ENCODE measurements around the gene KIAA2012.
"Not testable (repeated sequence)": the region's sequence is repeated elsewhere in the genome, so short reads cannot be mapped to it uniquely, and the experiment has no call there.

The KIAA2012 gene

DNA sequence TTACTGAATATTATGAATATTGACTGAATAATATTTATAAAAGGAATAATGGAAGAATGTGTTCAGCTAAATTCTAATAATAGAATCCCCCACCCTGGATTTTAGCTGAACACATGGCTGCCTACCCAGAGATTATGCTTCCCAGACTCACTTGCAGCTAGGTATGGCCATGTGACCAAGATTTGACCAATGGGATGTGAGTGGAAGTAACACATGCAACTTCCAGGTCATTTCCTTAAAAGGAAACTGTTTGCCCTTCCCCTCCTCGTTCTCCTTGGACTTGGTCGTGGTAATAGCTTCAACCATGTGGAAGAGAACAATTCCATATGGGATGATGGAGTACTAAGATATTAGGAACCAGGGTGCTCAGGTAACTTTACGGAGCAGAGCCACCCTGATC, 47.8 kb downstream of the KIAA2012 start:
- DNase-seq = no peak

DNA sequence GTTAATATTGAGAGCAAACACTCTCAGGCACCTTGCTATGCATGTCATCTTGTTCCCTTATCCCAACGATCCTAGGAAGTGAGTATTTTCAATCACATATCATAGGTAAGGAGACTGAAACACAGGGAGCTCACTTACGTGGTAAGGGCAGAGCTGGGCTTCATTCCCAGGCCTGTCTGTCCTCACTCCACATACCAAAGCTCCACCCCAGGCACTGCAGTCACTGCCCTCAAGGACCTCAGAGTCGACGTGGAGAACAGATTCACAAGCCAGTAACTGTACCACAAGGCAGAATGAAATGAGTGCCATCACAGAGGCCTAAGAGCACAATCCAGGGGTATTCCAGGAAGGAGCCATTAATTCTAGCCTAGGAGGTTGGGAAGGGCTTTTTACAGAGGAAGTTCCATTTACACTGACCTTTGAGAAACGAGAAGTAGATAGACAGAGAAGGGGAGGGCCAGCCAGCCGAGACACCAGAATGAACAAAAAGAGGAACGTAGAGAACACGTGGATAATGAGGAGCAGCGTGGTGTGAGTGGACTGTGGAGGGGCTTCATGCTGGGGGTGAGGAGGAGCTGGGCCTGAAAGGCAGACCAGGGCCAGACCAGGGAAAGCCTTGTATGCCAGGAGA, 48.6 kb downstream of the KIAA2012 start:
- no peak for DNase-seq

DNA sequence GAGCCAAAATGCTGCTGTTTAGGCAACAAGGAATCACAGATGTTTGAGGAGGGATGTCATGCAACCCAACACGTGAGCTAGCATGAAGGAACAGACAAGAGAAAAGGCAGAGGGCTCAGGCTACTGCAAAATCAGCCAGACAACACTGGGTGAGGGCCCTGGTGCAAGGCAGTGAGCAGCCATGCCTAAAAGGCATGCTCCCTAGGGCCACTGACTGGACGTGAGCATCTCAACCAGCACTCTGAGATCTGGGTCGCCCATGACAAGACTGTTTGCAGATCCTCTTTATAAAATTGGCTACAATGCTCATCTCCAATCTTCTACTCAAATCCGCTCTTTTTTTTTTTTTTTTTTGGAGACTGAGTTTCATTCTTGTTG, 49.1 kb downstream of the KIAA2012 start:
- DNase-seq = no peak

DNA sequence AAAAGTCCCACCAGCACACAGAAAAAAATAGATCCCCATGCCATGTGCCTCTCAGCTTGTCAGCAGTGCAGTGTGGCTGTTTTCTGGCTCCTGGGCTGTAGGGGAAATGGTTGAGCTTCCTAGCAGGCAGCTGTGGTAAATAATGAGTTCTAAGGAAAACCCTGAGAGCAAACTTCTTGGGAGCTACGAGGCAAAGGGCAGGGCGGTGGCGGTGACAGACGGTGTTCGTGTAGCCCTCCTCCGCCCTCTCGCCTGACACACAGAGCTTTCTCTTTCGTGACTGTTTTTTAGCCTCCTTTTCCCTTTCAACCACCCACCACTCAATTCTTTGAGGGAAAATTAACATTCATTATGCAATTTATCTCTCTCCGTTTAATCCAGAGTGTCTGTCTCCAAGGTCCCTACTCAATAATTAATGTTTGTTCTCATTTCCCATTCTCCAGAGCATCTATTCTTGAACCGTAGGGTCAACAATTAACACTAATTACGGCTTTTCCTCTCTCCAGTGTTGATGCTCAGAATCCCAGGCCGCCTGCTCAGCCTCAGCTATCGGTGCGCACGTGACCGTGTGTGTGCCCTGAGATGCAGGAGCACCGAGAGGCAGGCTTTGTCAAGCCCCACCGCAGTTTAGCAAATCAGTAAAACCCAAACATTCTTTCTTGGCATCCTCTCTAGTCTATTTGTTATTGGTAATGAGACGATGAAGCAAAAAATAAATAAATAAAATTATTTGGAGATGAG, 50.1 kb downstream of the KIAA2012 start:
- DNase-seq = no peak

DNA sequence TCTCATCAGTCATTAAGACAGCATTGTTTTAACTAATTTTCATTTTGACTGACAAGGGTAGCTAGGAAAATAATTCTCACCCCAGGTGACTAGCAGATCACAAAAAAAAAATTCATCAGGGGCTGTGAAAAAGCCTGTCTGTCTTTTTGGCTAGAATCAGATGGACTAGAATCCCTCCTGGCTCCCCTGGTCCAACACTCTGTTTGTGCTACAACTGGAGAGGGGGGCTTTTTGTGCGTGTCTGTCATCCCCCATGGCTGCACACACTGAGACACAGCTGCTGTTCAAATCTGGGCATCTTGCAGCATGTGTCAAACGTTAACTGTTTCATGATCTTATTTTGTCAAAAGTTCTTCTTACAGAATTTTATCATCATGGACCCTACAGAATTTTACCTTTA, 51.2 kb downstream of the KIAA2012 start:
- DNase-seq = no peak

DNA sequence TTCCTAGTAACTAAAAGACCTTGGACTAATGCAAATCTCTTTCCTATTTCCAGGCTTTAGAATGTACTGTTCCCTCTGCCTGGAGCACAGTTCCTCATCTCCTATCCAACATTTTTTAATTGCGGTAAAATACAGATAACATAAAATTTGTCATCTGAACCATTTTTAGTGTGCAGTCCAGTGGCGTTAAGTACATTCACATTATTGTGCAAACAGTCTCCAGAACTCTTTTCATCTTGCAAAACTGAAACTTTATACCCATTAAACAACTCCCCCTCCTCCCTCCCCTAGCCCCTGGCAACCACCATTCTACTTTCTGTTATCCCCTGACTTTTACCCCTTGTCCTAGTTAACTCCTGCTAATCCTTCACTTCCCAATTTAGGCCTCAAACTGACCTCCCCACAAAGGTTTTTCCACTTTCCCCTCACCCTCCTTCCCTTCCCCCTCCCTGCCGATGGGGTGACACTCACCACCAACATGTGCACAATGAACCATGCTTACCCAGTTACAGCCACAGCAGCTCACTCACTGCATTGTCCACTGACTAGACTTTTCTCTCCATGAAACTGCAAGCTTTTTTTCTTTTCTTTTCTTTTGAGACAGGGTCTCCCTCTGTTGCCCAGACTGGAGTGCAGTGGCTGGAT, 54.8 kb downstream of the KIAA2012 start:
- no peak for DNase-seq

DNA sequence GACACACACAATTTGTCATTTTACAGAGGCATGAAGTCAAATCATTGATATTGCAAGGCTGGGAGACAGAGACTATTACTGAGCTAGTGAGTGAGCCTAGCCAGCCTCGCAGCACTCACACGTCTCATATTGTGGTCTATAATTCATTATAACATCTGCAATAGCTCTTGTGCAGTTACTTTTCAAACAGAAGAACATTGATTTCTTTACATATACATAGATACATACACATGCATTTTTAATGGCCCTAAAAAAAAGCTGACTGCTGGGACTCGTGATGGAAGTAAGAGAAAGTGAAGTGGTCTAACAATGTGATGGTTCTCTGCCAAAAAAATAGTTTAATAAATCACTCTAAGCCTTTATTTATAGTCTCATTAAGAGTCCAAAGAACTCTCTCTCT, 56.8 kb downstream of the KIAA2012 start:
- DNase-seq = no peak

DNA sequence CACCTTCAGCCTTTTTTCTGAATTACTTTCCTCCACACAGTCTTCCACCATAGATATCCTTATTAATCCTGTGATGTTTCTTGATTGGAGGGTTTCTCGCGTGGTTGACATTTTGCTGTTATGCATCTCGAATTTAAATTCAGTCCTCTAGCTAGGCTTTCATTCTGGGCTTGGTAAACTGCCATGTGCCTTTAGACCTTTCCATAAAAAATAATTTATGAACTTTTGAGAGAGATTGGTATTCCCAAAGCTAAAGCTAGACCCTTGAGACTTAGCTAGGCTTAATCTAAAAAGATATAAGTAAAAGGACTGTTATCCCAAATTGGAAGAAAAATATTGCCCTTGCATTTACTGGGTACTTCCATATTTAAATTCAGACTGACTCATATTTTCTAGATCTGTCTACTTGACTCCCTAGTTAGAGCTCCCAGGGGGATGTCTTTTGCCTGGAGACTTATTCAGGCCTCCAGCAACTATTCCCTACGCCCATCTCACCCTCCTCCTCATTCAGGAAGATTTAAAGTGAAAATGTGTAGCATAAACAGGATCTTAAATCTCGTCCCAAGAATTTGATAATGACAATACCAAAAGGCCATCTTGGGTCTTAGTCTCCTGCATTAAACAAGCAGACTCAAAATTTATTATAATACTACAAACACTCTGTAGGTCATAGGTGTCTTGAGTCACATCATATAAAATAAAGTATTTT, 60.3 kb downstream of the KIAA2012 start:
- DNase-seq = no peak

DNA sequence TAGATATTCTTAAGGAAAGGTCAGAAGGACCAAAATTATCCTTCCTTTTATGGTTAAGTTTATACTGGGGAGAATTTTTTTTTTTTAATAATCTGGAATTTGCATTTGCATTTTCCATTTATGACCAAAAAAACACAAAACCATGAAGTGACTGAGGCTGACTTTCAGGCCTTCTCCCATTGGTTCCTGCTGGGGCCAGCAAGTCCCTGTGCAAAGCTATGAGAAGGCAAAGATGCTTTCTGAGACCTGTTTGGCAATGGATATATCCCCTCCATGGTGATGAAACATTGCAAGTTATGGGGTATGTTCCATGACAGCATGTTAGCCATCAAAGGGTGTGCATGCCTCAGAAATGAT, 60.8 kb downstream of the KIAA2012 start:
- DNase-seq = no peak

DNA sequence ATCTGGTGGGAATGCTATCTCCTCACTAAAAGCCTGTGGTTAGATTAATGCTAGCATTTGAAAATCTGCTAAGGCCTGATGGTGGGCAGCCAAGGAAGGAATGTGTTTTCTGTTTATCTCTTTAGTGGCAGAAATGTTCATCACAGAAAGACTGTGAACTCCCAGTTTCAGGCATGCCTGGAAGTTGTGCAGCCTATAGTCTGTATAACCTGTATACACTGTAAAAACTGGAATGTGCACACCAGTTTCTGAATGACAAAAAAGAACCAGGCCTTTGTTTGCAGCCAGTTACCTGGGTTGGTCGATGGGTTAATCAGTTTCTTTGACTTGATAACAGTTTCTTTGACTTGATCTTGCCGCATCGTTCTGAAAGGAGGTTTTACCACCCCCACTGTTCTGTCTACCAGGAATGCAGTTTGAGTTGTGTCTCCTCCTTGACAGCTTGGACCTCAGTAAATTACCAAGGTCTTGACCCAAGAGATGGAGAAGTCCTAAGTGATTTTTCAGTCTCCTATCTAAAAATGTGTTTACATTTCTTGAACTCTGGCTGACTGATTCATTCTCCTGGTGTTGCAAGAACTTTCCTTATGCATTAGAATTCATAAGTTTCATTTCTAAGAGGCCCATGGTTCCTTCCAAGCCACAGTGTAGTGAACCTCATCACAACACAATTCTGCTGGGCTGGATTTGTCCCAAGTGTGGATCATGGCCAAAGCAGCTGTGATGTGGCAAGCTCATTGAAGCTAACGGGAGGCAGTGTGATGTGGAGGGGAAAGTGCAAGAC, 62.2 kb downstream of the KIAA2012 start:
- DNase-seq = no peak

DNA sequence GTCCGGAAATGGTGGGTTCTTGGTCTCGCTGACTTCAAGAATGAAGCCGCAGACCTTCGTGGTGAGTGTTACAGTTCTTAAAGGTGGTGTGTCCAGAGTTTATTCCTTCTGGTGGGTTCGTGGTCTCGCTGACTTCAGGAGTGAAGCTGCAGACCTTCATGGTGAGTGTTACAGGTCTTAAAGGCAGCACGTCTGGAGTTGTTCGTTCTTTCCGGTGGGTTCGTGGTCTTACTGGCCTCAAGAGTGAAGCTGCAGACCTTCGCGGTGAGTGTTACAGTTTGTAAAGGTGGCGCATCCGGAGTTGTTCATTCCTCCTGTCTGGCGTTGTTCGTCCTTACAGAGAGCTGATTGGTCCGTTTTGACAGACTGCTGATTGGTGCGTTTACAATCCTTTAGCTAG, 63.0 kb downstream of the KIAA2012 start:
- not testable (repeated sequence) for DNase-seq

DNA sequence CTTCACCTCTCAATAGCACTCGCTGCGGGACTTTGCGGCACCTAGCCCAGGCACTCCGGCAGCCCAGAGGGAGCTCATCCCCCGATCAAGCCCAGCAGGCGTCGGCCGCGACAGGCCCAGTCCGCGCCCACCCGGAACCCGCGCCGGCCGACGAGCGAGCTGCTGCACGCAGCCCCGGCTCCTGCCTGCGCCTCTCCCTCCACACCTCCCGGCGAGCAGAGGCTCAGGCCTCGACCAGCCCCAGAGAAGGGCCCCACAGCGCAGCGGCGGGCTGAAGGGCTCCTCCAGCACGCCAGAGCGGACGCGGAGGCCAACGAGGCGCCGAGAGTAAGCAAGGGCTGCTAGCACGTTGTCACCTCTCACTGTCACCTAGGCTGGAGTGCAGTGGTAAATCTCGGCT, 63.5 kb downstream of the KIAA2012 start:
- no peak for DNase-seq

DNA sequence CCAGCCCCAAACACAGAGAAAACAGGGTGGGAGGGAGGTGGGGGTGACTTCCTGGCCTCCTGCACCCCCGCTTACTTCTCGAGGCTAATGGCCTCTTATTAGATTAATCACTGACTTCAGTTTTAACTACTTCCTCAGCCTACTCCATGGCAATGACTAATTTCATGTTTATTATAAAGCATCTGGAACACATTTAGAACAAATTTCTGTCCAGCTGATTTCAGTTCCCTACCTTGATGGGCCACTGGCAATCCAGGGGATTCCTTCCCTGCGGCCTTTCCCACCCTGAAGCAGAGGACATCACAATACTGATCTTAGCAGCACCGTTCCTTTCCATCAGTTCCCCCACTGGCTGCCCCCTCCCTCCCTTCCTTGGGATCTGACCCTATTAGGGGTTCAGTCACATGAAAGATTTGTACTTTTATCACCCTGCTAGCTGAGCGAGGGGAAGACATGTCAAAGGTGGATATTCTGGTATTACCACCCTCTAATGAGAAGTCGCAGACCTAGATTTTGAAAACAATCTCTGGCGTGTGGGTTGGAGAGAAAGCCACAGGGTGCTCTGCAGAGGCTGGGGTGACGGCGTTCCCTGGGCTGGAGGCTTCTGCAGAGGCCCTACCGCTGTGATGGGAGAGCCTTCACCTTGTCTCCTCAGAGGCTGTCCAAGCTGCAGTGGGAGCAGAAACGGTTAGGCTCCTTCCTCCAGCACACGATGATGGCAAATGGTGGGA, 67.6 kb downstream of the KIAA2012 start:
- DNase-seq = no peak

DNA sequence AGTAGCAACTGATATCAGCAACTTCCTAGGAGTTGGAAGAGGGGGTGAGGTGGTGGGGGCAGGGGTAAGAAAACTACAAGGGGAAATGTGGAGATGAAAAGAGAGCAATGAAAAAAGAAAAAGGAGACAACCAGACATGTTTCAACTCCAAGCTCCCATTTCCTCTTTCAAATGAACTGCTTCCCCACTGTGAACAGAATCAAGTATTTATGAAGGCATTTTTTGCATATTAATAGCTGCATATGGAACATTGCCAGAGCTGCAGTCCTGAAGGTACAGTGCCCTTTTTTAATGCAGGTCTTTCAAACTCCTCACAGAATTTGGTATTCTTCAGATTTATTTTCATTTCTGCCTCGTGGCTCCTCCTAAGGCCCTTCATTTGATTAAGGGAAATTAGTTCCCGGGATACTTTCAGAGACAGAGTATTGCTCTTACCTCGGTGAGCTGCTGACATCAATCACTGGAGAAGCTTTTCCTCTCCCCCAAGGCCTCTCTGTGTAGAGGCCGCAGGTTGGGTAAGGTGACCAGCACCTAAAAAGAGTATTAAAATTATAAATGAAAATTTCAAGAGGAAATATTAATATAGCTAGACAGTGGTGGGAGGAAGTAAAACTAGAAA, 68.4 kb downstream of the KIAA2012 start:
- DNase-seq = no peak

DNA sequence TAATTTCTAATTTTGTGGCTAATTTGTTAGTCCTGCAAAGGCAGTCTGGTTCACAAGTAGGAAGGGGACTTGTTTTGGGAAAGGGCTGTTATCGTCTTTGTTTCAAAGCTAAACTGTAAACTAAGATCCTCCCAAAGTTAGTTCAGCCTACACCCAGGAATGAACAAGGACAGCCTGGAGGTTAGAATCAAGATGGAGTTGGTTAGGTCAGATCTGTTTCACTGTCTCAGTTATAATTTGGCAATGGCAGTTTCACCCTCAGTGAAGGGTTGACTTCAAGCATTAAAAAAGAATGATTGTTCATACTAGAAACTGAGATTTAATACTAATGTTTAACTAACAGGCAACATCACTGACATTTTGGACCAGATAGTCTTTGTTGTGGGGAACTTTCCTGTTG, 69.5 kb downstream of the KIAA2012 start:
- no peak for DNase-seq

DNA sequence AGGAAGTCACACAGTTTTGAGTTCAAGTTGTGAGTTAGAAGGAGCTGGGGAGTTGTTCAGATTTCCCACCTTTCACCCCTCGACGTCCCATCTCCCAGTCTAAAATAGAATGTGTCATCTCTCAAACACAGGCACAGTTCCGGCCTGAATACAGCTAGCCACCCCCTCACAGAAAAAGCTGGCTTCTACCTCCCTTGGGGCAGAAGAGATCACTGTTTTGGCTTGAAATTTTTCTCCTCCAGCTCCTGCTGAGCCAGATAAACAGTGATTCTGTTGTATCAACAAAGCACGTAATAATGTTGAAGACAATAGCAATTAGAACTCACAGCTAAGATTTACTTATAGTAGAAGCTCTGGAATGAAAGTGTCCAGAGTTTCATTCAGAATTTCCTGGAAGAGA, 74.7 kb downstream of the KIAA2012 start:
- no peak for DNase-seq

DNA sequence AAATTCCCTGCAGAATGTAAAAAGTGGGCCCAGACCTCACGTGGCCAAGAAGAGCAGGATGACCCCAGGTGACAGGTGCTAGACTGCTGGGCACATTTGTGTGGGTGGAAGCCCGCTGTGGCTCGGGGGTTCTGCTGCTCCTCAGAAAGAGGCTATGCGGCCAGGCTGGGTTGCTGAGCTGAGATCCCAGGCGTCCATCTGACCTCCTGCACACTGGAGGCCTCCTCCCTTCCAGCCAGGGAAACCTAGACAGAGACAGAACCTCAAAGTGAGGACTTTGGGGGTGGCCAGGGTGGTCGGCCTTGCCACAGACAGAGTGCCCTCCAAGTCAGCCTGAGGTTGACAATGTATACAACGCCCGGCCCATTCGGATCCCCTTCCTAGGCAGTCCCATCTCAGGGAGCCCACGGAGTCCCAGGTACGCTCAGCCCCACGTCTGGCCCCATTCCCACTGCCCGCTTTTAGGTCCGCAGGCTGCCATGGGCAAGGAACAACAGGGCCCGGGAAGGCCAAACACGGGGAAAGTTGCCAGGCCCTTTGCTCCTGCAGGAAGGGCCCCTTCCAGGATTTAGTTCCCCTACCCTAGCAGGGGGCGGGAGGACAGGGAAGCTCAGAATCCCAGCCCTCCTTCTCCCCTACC, 75.6 kb downstream of the KIAA2012 start:
- DNase-seq = no peak

DNA sequence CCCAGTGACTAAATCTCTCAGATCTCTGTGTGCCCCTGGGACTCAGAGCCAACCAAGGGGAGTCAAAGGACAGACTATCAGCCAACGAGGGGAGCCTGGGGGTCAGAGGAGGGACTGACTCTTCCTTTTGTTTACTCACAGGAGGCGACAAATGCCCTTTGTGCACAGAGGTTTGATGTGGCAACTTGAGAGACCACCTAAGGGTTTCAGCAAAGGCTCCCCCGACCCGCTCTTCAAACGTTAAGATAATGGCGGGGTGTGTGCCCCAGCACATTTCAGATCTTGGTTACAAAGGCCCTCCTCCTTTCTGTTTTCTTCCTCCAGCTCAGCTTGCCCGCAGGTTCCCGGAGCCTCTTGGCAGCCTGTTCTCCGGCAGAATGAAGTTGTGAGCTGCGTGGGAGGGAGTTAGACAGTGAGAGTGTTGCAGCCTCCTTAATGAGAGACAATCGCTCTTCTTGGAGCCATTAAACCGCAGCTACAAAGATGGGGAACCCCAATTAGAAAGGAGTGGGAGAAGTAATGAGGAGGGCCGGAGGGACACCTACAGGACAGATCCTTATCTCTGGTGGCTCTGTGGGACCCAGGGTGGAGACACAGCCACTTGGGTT, 76.2 kb downstream of the KIAA2012 start:
- no peak for DNase-seq

DNA sequence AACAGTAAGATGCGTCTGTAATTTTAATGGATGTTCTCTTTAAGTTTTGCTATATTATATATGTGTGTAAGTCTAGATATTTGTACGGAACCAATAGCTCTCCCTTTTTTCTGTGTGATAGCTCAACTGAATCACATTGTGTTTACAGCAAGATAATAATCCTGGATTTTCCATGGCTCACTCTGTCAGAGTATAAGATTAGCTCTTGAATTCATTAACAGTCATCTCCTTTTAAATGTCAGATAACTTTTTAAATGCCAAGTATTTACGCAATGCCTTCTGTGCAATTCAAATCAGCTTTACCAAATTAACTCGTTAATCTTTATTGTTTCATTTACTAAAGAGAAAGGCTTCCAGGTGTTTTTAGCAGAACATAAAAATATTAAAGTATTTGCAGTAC, 76.9 kb downstream of the KIAA2012 start:
- no peak for DNase-seq

DNA sequence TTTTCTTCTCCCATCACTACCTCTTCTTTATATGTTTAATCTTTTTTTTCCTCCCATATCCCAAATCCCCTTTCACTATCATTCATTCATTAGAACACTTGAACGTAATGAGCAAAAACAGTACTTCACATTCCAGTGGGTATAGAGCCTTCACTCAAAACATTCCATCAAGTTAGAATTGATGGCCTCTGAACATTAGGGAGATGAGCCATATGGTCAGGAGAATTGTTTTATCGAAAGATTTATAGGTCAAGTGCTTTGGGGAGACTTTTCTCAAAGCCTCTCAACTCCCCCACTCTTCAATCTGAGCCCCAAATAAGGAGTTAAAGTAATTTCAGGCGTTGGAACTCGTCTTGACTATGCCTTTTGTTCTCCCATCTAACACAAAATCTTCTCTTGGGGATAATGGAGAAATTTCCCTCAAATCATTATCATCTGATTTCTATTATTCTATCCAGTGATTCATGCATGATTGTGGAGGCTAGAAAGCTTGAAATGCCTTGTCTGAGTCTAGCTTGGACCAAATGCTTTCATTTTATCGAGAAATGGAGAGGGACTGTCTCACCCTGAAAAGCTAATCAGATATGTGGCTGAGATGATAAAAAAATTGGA, 79.2 kb downstream of the KIAA2012 start:
- DNase-seq = no peak

Data from NCI-H2081 treated with DMSO at 0.1 percent for 48 hours (cell line).